Brain pericyte (primary cell): ENCODE results near the gene FAF2.
A peak's percentile ranks its signal among the peaks of the same experiment; 100 is the strongest.
"Not testable (repeated sequence)": the region's sequence is repeated elsewhere in the genome, so short reads cannot be mapped to it uniquely, and the experiment has no call there.

Source experiments
- DNase-seq: peaks from one replicate; pipeline ENCODE4 v3.0.0-alpha.2; 2012; ENCODE audit warnings: low read depth, low spot score

The FAF2 gene

GRCh38 chr5:176447978-176448608 is at the start of gene FAF2:
Gene FAF2, plus strand, starts transcription at chr5:176448385. Its CDS starts 23 bp downstream, at chr5:176448408.
- DNase-seq = peak; percentile 98

- DNase-seq = no peak
These were observed 47.6 kb upstream of the FAF2 start for GRCh38 chr5:176400382-176401156.

- no peak for DNase-seq
These were observed 46.6 kb upstream of the FAF2 start for GRCh38 chr5:176401281-176402205.

- DNase-seq = no peak
These were observed 42.3 kb upstream of the FAF2 start for GRCh38 chr5:176405656-176406435.

GRCh38 chr5:176406436-176407052 is 41.6 kb upstream of the FAF2 start:
- no peak for DNase-seq

GRCh38 chr5:176407456-176408251 is 40.5 kb upstream of the FAF2 start:
- DNase-seq = no peak

GRCh38 chr5:176408252-176408573 is 40.0 kb upstream of the FAF2 start:
- DNase-seq = not testable (repeated sequence)

GRCh38 chr5:176408590-176408989 is 39.6 kb upstream of the FAF2 start:
- DNase-seq = no peak

- DNase-seq = no peak
These were observed 38.4 kb upstream of the FAF2 start for GRCh38 chr5:176409765-176410164.

- DNase-seq = no peak
These were observed 37.6 kb upstream of the FAF2 start for GRCh38 chr5:176410486-176411180.

- DNase-seq = no peak
These were observed 35.5 kb upstream of the FAF2 start for GRCh38 chr5:176412517-176413254.

GRCh38 chr5:176413255-176413565 is 35.0 kb upstream of the FAF2 start:
- no peak for DNase-seq

GRCh38 chr5:176413709-176414191 is 34.4 kb upstream of the FAF2 start:
- no peak for DNase-seq

GRCh38 chr5:176414704-176415103 is 33.5 kb upstream of the FAF2 start:
- DNase-seq = no peak

GRCh38 chr5:176415240-176415951 is 32.8 kb upstream of the FAF2 start:
- no peak for DNase-seq

- peak; percentile 27 for DNase-seq
These were observed 31.9 kb upstream of the FAF2 start, which contains the start of gene CLTB for GRCh38 chr5:176415952-176416924. Gene CLTB, minus strand, starts transcription at chr5:176416539. Its CDS starts 176 bp downstream, at chr5:176416363.

GRCh38 chr5:176416965-176417364 is 31.2 kb upstream of the FAF2 start:
- no peak for DNase-seq
